ENCODE data around the gene STK38L. TPM values are rescaled to one million over a fixed set of nuclear protein-coding genes. Genes with fewer than 3 reads are reported as not detected.

Gene STK38L
- total RNA-seq, 1 donor = 68.8 TPM

DNA sequence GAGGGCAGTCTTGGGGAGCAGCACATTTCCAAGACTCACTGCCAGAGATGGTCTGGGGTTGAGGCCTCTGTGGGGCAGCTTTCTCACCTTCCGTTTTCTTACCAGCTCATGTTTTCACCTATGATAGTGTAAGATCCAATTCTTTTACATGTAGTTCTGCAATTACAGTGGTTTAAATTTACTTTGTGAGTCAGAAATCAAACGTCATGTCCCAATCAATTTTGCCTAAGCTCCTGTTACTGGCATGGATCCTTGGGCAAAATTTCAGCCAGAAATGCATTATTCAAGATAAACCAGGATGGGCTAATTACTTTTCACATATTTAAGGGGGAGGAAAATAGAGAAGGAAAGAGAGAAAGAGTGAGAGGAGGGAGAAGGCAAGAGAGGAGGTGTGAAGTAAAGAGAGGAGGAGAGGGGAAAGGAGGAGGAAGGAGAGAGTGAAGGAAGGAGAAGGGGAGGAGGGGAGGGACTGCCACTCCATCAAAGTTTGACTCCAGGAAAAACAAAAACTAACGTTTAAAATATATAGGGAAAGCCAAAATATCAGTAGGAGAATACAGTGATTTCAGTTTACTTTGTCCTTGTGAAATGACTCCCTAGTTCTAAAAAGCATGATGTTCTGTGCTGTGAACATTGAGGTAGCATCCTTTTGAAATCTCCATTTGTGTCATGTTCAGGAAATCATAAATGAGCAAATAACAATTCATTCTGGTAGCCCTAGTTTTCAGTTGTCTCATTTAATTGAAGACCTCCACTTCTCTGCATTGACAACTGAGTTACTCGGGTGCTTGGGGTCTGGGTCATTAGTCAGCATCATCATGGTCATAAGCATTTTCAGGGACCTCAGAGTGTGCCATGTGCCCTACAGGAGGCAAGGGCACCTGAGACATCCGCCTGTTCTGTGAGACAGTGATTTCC lies 91.5 kb downstream of the STK38L start:
- Histone ChIP-seq H3K27me3 (ENCODE audit: insufficient read depth, low read length) (no peaks in the 10 kb centered on the region), H3K36me3 (ENCODE audit: insufficient read depth, low read length) (no peaks in the 10 kb centered on the region), H3K4me3 (ENCODE audit: insufficient read depth, low read length) (no peak overlapping the region), H2AFZ (ENCODE audit: low read length) (no peak overlapping the region), H3K4me2 (ENCODE audit: insufficient read depth, low read length) (peak overlapping the region; percentile 18), H3K4me1 (ENCODE audit: insufficient read depth, low read length) (peaks cover 34% of the 10 kb centered on the region), H3K79me2 (ENCODE audit: insufficient read depth, low read length) (peaks cover 84% of the 10 kb centered on the region), H3K9me3 (ENCODE audit: low read depth, low read length) (no peaks in the 10 kb centered on the region), H4K20me1 (ENCODE audit: insufficient read depth, low read length) (no peaks in the 10 kb centered on the region), H3K27ac (ENCODE audit: low read depth, low read length) (peak overlapping the region; percentile 18)
- DNase-seq (ENCODE audit: insufficient read length, low spot score, missing footprints) = peak; percentile 58
- TF ChIP-seq CTCF (IDR thresholded peaks at IDR 0.05; ENCODE audit: extremely low read depth, low read depth, low read length) = no peak

DNA sequence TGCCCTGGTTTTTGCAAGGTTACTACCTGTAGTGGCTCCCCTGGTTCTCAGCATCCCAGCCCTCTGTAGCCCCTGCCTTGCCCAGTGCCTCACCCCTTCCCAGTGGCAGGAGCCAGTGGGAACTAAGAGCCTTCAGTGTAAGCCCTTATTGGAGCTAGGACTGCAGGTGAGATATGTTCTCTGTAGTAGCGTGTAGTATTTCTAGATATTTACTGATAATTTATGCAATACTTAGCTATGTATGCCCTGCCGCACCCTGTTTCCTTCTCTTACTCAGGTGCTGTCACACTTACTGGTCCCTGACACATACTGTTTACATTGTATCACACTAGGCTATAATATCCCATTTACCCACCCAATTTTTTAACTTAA lies 92.2 kb downstream of the STK38L start:
- no peak for DNase-seq (ENCODE audit: insufficient read length, low spot score, missing footprints)
- no peaks in the 10 kb centered on the region for H3K36me3 ChIP-seq (ENCODE audit: insufficient read depth, low read length)
- no peaks in the 10 kb centered on the region for H3K9me3 ChIP-seq (ENCODE audit: low read depth, low read length)
- H4K20me1 ChIP-seq (ENCODE audit: insufficient read depth, low read length) = no peaks in the 10 kb centered on the region
- no peaks in the 10 kb centered on the region for H3K27me3 ChIP-seq (ENCODE audit: insufficient read depth, low read length)
- no peak overlapping the region for H3K27ac ChIP-seq (ENCODE audit: low read depth, low read length)
- no peak overlapping the region for H2AFZ ChIP-seq (ENCODE audit: low read length)
- H3K4me1 ChIP-seq (ENCODE audit: insufficient read depth, low read length) = peaks cover 33% of the 10 kb centered on the region
- no peak overlapping the region for H3K4me3 ChIP-seq (ENCODE audit: insufficient read depth, low read length)
- no peak overlapping the region for H3K4me2 ChIP-seq (ENCODE audit: insufficient read depth, low read length)
- no peak for TF ChIP-seq CTCF (IDR thresholded peaks at IDR 0.05; ENCODE audit: extremely low read depth, low read depth, low read length)
- H3K79me2 ChIP-seq (ENCODE audit: insufficient read depth, low read length) = peaks cover 91% of the 10 kb centered on the region

- H4K20me1 ChIP-seq (ENCODE audit: insufficient read depth, low read length) = no peaks in the 10 kb centered on the region
- no peak overlapping the region for H3K27ac ChIP-seq (ENCODE audit: low read depth, low read length)
- H2AFZ ChIP-seq (ENCODE audit: low read length) = no peak overlapping the region
- DNase-seq (ENCODE audit: insufficient read length, low spot score, missing footprints) = no peak
- H3K4me2 ChIP-seq (ENCODE audit: insufficient read depth, low read length) = no peak overlapping the region
- H3K4me3 ChIP-seq (ENCODE audit: insufficient read depth, low read length) = no peak overlapping the region
- H3K27me3 ChIP-seq (ENCODE audit: insufficient read depth, low read length) = no peaks in the 10 kb centered on the region
- peaks cover 31% of the 10 kb centered on the region for H3K4me1 ChIP-seq (ENCODE audit: insufficient read depth, low read length)
- no peaks in the 10 kb centered on the region for H3K9me3 ChIP-seq (ENCODE audit: low read depth, low read length)
- H3K79me2 ChIP-seq (ENCODE audit: insufficient read depth, low read length) = peaks cover 93% of the 10 kb centered on the region
- TF ChIP-seq CTCF (IDR thresholded peaks at IDR 0.05; ENCODE audit: extremely low read depth, low read depth, low read length) = no peak
- H3K36me3 ChIP-seq (ENCODE audit: insufficient read depth, low read length) = no peaks in the 10 kb centered on the region
These were observed 93.3 kb downstream of the STK38L start for GRCh38 chr12:27337376-27337775.

GRCh38 chr12:27338473-27338872 lies 94.4 kb downstream of the STK38L start:
- H3K27me3 ChIP-seq (ENCODE audit: insufficient read depth, low read length) = no peaks in the 10 kb centered on the region
- H3K4me2 ChIP-seq (ENCODE audit: insufficient read depth, low read length) = no peak overlapping the region
- no peaks in the 10 kb centered on the region for H4K20me1 ChIP-seq (ENCODE audit: insufficient read depth, low read length)
- no peak for TF ChIP-seq CTCF (IDR thresholded peaks at IDR 0.05; ENCODE audit: extremely low read depth, low read depth, low read length)
- no peaks in the 10 kb centered on the region for H3K36me3 ChIP-seq (ENCODE audit: insufficient read depth, low read length)
- no peak for DNase-seq (ENCODE audit: insufficient read length, low spot score, missing footprints)
- no peaks in the 10 kb centered on the region for H3K9me3 ChIP-seq (ENCODE audit: low read depth, low read length)
- no peak overlapping the region for H3K4me3 ChIP-seq (ENCODE audit: insufficient read depth, low read length)
- peaks cover 83% of the 10 kb centered on the region for H3K79me2 ChIP-seq (ENCODE audit: insufficient read depth, low read length)
- no peak overlapping the region for H2AFZ ChIP-seq (ENCODE audit: low read length)
- H3K4me1 ChIP-seq (ENCODE audit: insufficient read depth, low read length) = peaks cover 41% of the 10 kb centered on the region
- H3K27ac ChIP-seq (ENCODE audit: low read depth, low read length) = no peak overlapping the region
